AG09309 (cell line): Measurements from ENCODE around the gene ZFAND3.
A peak's percentile ranks its signal among the peaks of the same experiment; 100 is the strongest.

Experiments used
- DNase-seq: peaks from one replicate; pipeline ENCODE4 v3.0.0-alpha.2; 2010; ENCODE audit warnings: low read depth
- H3K4me3 ChIP-seq: 2 replicates; pipeline ENCODE4 v1.5.1; 2011; ENCODE audit warnings: mild to moderate bottlenecking, low read depth, low read length, moderate library complexity; ENCODE audit not compliant: control insufficient read depth
- TF ChIP-seq, protein P1 (sequence below): IDR thresholded peaks from 2 replicates; pipeline ENCODE4 v1.5.1; 2011; ENCODE audit warnings: mild to moderate bottlenecking, low read depth, low read length, inconsistent platforms; ENCODE audit not compliant: insufficient read depth, control insufficient read depth; ENCODE audit errors: missing control alignments

Gene ZFAND3

DNA sequence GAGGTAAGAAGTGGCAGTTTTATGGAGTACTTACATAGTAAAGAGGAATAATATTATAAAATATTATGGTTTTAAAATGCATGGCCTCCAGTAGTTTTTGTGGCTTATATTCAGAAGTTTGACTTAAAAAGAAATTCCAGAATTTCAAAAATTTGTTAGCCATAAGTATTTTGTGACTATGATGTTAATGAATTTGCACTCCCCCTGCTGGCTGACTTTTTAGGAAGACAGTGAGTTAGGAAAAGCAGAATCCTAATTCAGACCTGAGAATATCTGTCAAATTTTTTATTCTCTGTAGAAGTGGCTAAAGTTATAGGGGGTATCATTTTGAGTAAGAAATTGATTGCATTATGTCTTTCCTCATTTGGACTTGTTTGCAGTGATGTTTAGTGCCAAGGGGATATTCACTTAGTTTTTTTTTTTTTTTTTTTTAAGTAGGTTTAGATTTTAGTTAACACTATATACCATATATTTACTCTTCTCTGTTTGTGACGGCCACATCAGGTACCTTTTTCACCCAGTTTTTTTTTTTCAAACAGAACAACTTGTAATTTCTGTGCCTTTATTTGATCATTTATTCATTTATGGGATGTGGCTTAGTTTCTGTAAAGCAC is 40.8 kb downstream of the ZFAND3 start:
- no peak for DNase-seq

DNA sequence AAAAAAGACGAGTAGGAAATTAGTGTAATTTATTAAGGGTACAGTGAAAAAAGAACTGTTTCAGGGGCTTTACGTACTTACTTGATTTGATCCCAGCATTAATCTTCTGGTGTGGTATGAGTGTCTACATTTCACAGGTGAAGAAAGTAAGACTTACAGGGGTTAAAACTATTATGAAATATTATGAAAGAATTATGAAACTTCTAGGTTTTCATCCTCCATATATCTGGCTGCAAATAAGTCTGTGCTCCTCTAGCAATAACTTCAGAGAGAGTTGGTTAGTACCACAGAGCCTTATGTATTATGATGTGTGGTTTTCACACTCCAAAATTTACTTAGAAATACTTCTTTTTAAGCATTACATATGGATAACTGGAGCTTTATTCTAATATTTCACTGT is 41.9 kb downstream of the ZFAND3 start:
- DNase-seq = no peak
- TF ChIP-seq, protein P1, sequence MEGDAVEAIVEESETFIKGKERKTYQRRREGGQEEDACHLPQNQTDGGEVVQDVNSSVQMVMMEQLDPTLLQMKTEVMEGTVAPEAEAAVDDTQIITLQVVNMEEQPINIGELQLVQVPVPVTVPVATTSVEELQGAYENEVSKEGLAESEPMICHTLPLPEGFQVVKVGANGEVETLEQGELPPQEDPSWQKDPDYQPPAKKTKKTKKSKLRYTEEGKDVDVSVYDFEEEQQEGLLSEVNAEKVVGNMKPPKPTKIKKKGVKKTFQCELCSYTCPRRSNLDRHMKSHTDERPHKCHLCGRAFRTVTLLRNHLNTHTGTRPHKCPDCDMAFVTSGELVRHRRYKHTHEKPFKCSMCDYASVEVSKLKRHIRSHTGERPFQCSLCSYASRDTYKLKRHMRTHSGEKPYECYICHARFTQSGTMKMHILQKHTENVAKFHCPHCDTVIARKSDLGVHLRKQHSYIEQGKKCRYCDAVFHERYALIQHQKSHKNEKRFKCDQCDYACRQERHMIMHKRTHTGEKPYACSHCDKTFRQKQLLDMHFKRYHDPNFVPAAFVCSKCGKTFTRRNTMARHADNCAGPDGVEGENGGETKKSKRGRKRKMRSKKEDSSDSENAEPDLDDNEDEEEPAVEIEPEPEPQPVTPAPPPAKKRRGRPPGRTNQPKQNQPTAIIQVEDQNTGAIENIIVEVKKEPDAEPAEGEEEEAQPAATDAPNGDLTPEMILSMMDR = no peak
- no peak overlapping the region for H3K4me3 ChIP-seq

More for the DNA sequence above, 40.8 kb downstream of the ZFAND3 start:
- H3K4me3 ChIP-seq = no peak overlapping the region
- TF ChIP-seq, protein P1 = peak; percentile 53

DNA sequence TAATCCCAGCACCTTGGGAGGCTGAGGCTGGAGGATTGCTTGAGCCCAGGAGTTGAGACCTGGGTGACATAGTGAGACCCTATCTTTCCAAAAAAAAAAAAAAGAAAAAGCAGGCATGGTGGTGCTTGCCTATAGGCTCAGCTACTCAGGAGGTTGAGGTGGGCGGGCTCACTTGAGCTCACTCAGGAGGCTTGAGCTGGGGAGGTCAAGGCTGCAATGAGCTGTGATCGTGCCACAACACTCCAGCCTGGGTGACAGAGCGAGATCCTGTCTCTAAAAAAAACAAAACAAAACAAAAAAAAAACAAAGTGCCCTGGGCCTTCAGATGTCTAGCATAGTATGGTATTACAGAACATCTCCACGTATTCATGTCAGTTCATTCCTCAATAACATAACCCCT is 42.9 kb downstream of the ZFAND3 start:
- no peak overlapping the region for H3K4me3 ChIP-seq
- DNase-seq = no peak
- TF ChIP-seq, protein P1 = no peak

DNA sequence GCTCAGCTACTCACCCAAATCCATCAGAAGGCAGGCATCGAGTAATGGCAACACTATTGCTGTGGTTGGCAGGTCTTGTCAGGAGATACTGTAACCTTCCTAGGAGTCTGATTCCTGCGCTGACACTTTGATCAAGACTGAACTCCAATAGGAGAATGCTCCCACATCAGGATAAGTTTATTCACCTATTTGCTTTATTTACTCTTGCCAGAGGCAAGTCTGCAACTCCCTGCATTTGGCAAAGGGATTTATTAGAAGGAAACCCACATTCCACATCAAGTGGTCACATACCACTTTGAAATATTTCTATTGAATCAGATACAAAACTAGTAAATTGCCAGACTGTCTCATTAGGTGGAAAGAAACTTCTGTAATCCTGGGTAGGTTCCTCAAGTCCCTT is 43.5 kb downstream of the ZFAND3 start:
- DNase-seq = peak; percentile 62
- no peak overlapping the region for H3K4me3 ChIP-seq
- TF ChIP-seq, protein P1 = no peak

DNA sequence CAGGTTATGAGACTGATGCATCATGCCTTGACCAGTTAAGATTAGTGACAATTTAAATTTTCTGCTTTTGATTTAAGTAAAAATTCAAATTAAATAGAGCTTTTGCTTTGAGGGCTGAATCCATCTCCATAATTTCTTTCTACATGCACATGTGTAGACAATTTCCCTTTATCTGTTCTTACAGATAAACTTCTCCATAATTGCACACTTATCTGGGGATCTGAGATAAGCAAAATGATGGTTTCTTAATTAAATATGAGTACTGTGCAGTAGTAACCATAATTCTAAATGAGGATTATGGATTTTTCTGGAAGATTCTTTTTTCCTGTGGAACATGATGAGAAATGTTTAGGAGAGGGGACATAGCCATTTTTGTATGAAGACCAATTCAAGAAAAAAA is 44.7 kb downstream of the ZFAND3 start:
- no peak for DNase-seq
- no peak overlapping the region for H3K4me3 ChIP-seq
- TF ChIP-seq, protein P1 = no peak

DNA sequence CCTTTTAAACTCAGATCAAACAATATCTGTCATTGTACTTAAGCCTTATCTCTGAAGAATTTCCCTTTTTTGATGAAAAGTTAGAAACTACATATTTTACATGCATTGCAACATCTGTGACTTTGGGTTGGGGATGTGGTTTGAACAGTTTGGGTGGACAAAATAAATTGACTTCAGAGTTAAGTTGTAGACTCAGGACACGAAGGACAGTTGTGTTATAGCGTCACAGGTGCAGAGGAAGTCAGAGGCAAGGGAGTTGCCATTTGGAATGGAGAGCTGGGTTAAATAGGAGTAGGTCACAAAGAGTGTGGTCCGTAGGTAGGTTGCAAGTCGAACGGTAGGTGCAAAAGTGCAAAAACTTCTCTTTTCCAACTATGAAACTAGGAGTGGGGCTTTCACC is 46.0 kb downstream of the ZFAND3 start:
- no peak for DNase-seq
- no peak overlapping the region for H3K4me3 ChIP-seq
- TF ChIP-seq, protein P1 = no peak
